GM13977 (cell line): ENCODE measurements around the gene FAM83E.

Experiments
- DNase-seq: peaks from one replicate; pipeline ENCODE4 v3.0.0; 2012; ENCODE audit warnings: low spot score
- in situ Hi-C: fragments of 300-500 bp; cut with MboI; formaldehyde crosslinking; loops from one replicate; pipeline ENCODE4 v1.12.0; 2022; ENCODE audit warnings: low sequenced_read_pairs, low pct_unique_long_range_greater_than_20kb, mixed read lengths, inconsistent platforms; ENCODE audit not compliant: unreplicated experiment
- TF ChIP-seq, protein P1 (sequence below): IDR thresholded peaks from 2 replicates; pipeline ENCODE4 v1.5.1; 2012; ENCODE audit warnings: mild to moderate bottlenecking, control low read depth; ENCODE audit not compliant: insufficient read depth; ENCODE audit errors: extremely low read depth, missing control alignments

Gene FAM83E

DNA sequence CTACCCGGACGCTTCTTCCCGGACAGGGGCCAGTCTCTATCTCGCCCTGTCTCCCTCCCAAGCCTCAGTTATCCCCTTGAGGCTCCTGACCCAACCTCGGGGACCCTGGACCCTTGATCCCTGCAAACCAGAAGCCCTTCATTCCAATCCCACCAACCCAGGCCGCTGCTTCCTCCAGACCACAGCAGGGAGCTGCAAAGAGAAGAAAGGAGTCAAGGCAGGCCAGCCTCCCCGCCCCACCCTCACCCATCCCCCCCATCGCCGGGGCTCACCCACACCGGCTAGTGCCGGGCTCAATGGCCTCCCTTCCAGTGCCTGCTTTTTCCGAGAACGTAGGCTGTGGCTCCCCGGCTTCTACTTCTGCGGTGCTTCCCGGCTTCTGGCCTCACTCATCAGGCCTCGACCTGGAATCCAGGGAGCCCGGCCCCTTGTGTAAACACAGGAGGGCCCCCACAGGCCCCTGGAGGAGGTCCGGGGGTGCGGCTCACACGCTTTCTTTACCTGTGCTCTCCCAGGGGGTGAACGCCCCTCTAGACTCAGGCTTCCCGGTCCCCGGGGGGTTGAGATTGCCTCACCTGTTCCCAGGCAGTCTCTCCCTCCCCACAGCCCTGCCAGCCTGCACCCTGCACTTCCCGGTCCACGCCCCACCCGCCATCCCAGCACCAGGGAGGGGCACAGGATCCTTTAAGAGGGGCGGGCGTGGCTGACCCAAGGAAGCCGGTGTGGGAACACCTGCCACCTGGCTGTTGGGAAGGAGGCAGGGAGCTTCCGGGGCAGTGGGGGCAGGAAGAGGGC, at the start of gene FAM83E:
FAM83E (minus strand) TSS at position 641 of the 795 bp plus-strand sequence. CDS start 1,704 bp downstream, outside the sequence.
- no peak for DNase-seq
- in situ Hi-C loops = no loop called here
- TF ChIP-seq, protein P1, sequence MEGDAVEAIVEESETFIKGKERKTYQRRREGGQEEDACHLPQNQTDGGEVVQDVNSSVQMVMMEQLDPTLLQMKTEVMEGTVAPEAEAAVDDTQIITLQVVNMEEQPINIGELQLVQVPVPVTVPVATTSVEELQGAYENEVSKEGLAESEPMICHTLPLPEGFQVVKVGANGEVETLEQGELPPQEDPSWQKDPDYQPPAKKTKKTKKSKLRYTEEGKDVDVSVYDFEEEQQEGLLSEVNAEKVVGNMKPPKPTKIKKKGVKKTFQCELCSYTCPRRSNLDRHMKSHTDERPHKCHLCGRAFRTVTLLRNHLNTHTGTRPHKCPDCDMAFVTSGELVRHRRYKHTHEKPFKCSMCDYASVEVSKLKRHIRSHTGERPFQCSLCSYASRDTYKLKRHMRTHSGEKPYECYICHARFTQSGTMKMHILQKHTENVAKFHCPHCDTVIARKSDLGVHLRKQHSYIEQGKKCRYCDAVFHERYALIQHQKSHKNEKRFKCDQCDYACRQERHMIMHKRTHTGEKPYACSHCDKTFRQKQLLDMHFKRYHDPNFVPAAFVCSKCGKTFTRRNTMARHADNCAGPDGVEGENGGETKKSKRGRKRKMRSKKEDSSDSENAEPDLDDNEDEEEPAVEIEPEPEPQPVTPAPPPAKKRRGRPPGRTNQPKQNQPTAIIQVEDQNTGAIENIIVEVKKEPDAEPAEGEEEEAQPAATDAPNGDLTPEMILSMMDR = no peak

GRCh38 chr19:48664476-48664875, 49.6 kb upstream of the FAM83E start:
- no peak for DNase-seq
- in situ Hi-C loops = no loop called here
- TF ChIP-seq, protein P1 = no peak

GRCh38 chr19:48663667-48664066, 48.8 kb upstream of the FAM83E start:
- no peak for DNase-seq
- TF ChIP-seq, protein P1 = no peak
- in situ Hi-C loops = no loop called here

DNA sequence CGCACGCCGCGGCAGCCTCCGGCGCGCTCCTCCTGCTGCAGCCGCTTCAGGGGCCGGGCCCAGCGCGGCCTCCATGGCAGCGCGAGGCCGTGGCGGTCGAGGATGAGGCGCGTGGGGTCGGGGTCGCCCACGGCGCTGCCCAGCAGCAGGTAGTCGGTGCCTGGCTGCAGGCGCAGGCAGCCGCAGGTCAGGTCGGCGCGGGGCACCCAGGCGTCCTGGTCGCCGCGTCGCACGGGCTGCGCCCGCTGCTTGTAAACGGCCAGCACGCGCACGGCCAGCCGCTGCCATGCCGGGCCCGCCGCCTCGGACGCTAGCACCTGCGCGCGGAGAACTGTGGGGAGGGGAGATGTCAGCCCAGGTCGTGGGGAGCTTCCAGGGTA, 46.8 kb upstream of the FAM83E start:
- TF ChIP-seq, protein P1 = no peak
- DNase-seq = no peak
- in situ Hi-C loops = no loop called here

DNA sequence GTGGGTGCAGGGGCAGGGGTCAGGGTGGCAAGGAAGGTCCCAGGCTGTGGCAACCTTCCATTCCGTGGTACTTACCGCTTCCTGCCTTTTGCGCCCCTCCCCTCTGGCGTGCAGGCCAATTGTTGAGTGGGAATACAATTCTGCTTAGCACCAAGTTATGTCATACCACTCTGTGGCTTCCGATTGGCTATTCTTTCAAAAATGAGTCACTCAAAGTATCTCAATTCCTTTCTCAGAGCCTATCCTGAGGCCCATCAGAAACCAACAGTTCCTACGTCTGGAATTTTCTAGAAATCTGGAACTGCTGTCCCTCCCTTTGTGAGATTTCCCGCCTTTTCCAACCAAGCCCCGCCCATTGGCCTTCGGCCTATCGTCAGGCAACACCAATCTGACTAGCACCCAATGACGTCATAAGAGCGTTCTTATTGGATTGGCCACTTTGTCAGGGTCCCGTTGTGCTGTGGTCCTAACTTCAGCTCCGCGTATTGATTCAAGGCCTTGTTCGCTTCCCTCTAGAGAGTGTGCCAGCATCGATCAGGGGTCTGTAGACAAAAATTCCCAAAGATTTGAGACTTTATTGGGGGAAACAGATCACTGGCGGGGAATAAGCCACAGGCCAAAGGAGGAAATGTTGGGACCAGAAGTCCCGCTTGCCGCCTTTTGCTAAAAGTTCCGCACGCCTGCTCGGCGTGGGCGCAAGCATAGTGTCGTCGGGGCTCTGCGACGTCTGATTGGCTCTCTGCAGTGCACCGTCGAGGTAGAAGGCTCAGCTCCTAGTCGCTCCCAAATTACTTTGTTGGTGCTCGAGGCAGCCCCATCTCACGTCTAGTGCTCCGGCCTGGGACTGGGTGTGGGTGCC, 46.2 kb upstream of the FAM83E start:
- in situ Hi-C loops = no loop called here
- TF ChIP-seq, protein P1 = no peak
- peak; percentile 99 for DNase-seq

- TF ChIP-seq, protein P1 = no peak
- peak; percentile 72 for DNase-seq
- in situ Hi-C loops = no loop called here
These were observed 44.9 kb upstream of the FAM83E start for GRCh38 chr19:48659768-48660167.
